Bronchial epithelial cell (primary cell): Measurements from ENCODE around the gene AIMP2. TPM values are rescaled to one million over a fixed set of nuclear protein-coding genes. Genes with fewer than 3 reads are reported as not detected.
"Not testable (repeated sequence)": the region's sequence is repeated elsewhere in the genome, so short reads cannot be mapped to it uniquely, and the experiment has no call there.

Experiments used
- DNase-seq: peaks from one replicate; pipeline ENCODE4 v3.0.0-alpha.2; 2010; ENCODE audit warnings: low read depth
- FAIRE-seq: peaks from 2 replicates; lab custom pipeline; 2011; peaks lifted over from hg19 to GRCh38; lab: Jason Lieb, UNC
- H3K27me3 ChIP-seq: 2 replicates; pipeline ENCODE4 v1.5.1; 2011; ENCODE audit warnings: low read length; ENCODE audit not compliant: control insufficient read depth, insufficient read depth
- H3K36me3 ChIP-seq: 2 replicates; pipeline ENCODE4 v1.5.1; 2011; ENCODE audit warnings: low read length; ENCODE audit not compliant: control insufficient read depth, insufficient read depth
- H3K4me3 ChIP-seq: 2 replicates; pipeline ENCODE4 v1.5.1; 2011; ENCODE audit warnings: mild to moderate bottlenecking, low read depth, low read length, control low read depth
- CTCF ChIP-seq: IDR thresholded peaks from 2 replicates; pipeline ENCODE4 v1.5.1; 2011; ENCODE audit warnings: mild to moderate bottlenecking, moderate library complexity, low read length, control low read depth, inconsistent platforms; ENCODE audit not compliant: insufficient read depth, severe bottlenecking
- total RNA-seq: library from RNA; depleted of rRNA; stranded (reverse); fragments of >200 nt; gene quantifications from 2 replicates; pipeline ENCODE4 v1.2.1, GENCODE V29; 2014

The AIMP2 gene
- total RNA-seq = 50.6 and 79.0 TPM in 2 replicates

- Histone ChIP-seq H3K4me3 (peak within 1 kb of the TSS; percentile 75), H3K27me3 (no peaks in the 10 kb centered on the region), H3K36me3 (peaks cover 1% of the 10 kb centered on the region)
- DNase-seq (peak; percentile 95), FAIRE-seq (no peak)
- peak; percentile 14 for TF ChIP-seq CTCF
Observed at GRCh38 chr7:6008668-6009611, at the start of gene AIMP2, which contains the start of gene PMS2. Gene AIMP2 (plus strand): TSS chr7:6009272. CDS start chr7:6009364, 92 bp downstream. Gene PMS2 (minus strand): TSS chr7:6009049. CDS start chr7:6009019, 30 bp downstream.

- not testable (repeated sequence) for H3K36me3 ChIP-seq, H3K4me3 ChIP-seq, DNase-seq, H3K27me3 ChIP-seq, FAIRE-seq
Observed at GRCh38 chr7:5963205-5963604, 45.9 kb upstream of the AIMP2 start.

GRCh38 chr7:5963810-5964209, 45.3 kb upstream of the AIMP2 start:
- H3K27me3 ChIP-seq, DNase-seq, FAIRE-seq, H3K36me3 ChIP-seq, H3K4me3 ChIP-seq: not testable (repeated sequence)

- not testable (repeated sequence) for H3K4me3 ChIP-seq, H3K36me3 ChIP-seq, FAIRE-seq, H3K27me3 ChIP-seq, DNase-seq
Observed at GRCh38 chr7:5970347-5970911, 38.6 kb upstream of the AIMP2 start, which contains the start of gene RSPH10B. Gene RSPH10B (minus strand): TSS chr7:5970689. CDS start chr7:5967116, 3,573 bp downstream.

- H3K27me3 ChIP-seq, FAIRE-seq, H3K36me3 ChIP-seq, DNase-seq, H3K4me3 ChIP-seq: not testable (repeated sequence)
Observed at GRCh38 chr7:5973580-5973979, 35.5 kb upstream of the AIMP2 start.

- H3K36me3 ChIP-seq, DNase-seq, FAIRE-seq, H3K4me3 ChIP-seq, H3K27me3 ChIP-seq: not testable (repeated sequence)
Observed at GRCh38 chr7:5979680-5980314, 29.3 kb upstream of the AIMP2 start.

GRCh38 chr7:5987061-5987460, 22.0 kb upstream of the AIMP2 start:
- FAIRE-seq, H3K36me3 ChIP-seq, H3K27me3 ChIP-seq, H3K4me3 ChIP-seq, DNase-seq: not testable (repeated sequence)

GRCh38 chr7:5997210-5997808, 11.8 kb upstream of the AIMP2 start:
- Histone ChIP-seq H3K36me3 (peaks cover 6% of the 10 kb centered on the region), H3K4me3 (no peak overlapping the region), H3K27me3 (no peaks in the 10 kb centered on the region)
- peak; percentile 50 for TF ChIP-seq CTCF
- FAIRE-seq = no peak
- DNase-seq = peak; percentile 47
